Lower leg skin (tissue), 4 donors: ENCODE measurements around the gene DLX2. TPM values are rescaled to one million over a fixed set of nuclear protein-coding genes. Genes with fewer than 3 reads are reported as not detected.

Experiments used
- DNase-seq, 2 donors: peaks; one replicate each; pipeline ENCODE4 v3.0.0-alpha.2; 2019; ENCODE audit warnings: low spot score in 2 of 2
- H3K4me3 ChIP-seq: fragments of 200-600 bp; sonication (generic); 2 replicates; pipeline ENCODE4 v1.5.1; 2017; ENCODE audit warnings: mild to moderate bottlenecking, low read depth; ENCODE audit not compliant: poor library complexity, severe bottlenecking
- CTCF ChIP-seq, 3 donors: fragments of 450-650 bp; IDR thresholded peaks; one replicate each; pipeline ENCODE4 v1.5.1; 2016; ENCODE audit warnings: antibody characterized with exemption in 3 of 3, mild to moderate bottlenecking in 3 of 3, moderate library complexity in 2 of 3
- POLR2A ChIP-seq, 2 donors: fragments of 450-650 bp; IDR thresholded peaks; one replicate each; pipeline ENCODE4 v1.6.1; 2016 to 2017; ENCODE audit warnings: antibody characterized with exemption in 2 of 2, mild to moderate bottlenecking in 1 of 2, moderate library complexity in 1 of 2
- WGBS, 2 donors: methylation state at CpG; one replicate each; pipeline ENCODE4 v1.1.5; 2018; 5-methylcytosine and 5-hydroxymethylcytosine counted together
- intact Hi-C: fragments of 100-400 bp; cut with DNase I; formaldehyde crosslinking; loops from one replicate; pipeline ENCODE4 v1.15.0; 2023; ENCODE audit warnings: low total_unique reads
- total RNA-seq, 4 donors: library from RNA; depleted of rRNA; stranded (reverse); fragments of >200 nt; gene quantifications; one replicate each; pipeline ENCODE4 v1.1.0, GENCODE V29; 2016

DLX2 gene
- total RNA-seq, 4 donors from 2014 or later: 0.17 to 0.42 (median 0.19) TPM; not detected in 1

- no peak overlapping the region for H3K4me3 ChIP-seq
- peak in 1 of 2 donors; percentile 61 for DNase-seq
- intact Hi-C loops: loop anchor here (10.0 kb wide), 1 partner anchor 405 kb away; no protein-coding TSS in a partner anchor
- WGBS, 2 donors: 49 to 58% methylated on average over 27 to 29 of the region's 29 CpGs
- TF ChIP-seq CTCF (IDR thresholded peaks at IDR 0.05) (no peak), POLR2A (IDR thresholded peaks at IDR 0.05) (no peak)
Observed at GRCh38 chr2:172109256-172109987, 6.7 kb upstream of the DLX2 start.

GRCh38 chr2:172108587-172108930 is 5.9 kb upstream of the DLX2 start:
- no peak overlapping the region for H3K4me3 ChIP-seq
- DNase-seq: peak in 1 of 2 donors; percentile 78
- no peak for TF ChIP-seq CTCF (IDR thresholded peaks at IDR 0.05)
- no peak for TF ChIP-seq POLR2A (IDR thresholded peaks at IDR 0.05)
- WGBS, 2 donors: 68 to 69% methylated on average over 8 of the region's 8 CpGs
- intact Hi-C loops: loop anchor here (10.0 kb wide), 1 partner anchor 404 kb away; no protein-coding TSS in a partner anchor

- intact Hi-C loops: loop anchor here (10.0 kb wide), 1 partner anchor 403 kb away; no protein-coding TSS in a partner anchor
- H3K4me3 ChIP-seq: no peak overlapping the region
- WGBS, 2 donors: 65 to 72% methylated on average over 36 to 49 of the region's 51 CpGs
- DNase-seq: peak in 1 of 2 donors; percentile 84
- TF ChIP-seq POLR2A (IDR thresholded peaks at IDR 0.05) (no peak), CTCF (IDR thresholded peaks at IDR 0.05) (no peak)
Observed at GRCh38 chr2:172107690-172108586, 5.2 kb upstream of the DLX2 start.

GRCh38 chr2:172106108-172106961 is 3.6 kb upstream of the DLX2 start:
- intact Hi-C loops: loop anchor here (10.0 kb wide), 1 partner anchor 402 kb away; no protein-coding TSS in a partner anchor
- WGBS, 2 donors: 11% methylated on average over 34 to 41 of the region's 44 CpGs
- no peak overlapping the region for H3K4me3 ChIP-seq
- TF ChIP-seq CTCF (IDR thresholded peaks at IDR 0.05) (no peak), POLR2A (IDR thresholded peaks at IDR 0.05) (no peak)
- DNase-seq: peak in 1 of 2 donors; percentile 82

- no peak for DNase-seq
- no peak overlapping the region for H3K4me3 ChIP-seq
- intact Hi-C loops: loop anchor here (10.0 kb wide), 1 partner anchor 401 kb away; no protein-coding TSS in a partner anchor
- WGBS, 2 donors: 23 to 27% methylated on average over 23 of the region's 23 CpGs
- TF ChIP-seq POLR2A (IDR thresholded peaks at IDR 0.05) (no peak), CTCF (IDR thresholded peaks at IDR 0.05) (no peak)
Observed at GRCh38 chr2:172105471-172106107, 2.9 kb upstream of the DLX2 start.
